PC-9 (cell line): ENCODE measurements around the gene RICTOR. TPM values are rescaled to one million over a fixed set of nuclear protein-coding genes. Genes with fewer than 3 reads are reported as not detected.

Experiments
- BruUV-seq: library from RNA; stranded (reverse); fragments of 400-500 nt; replicated peaks from 2 replicates; lab custom pipeline; 2021; lab: Mats Ljungman, UMichigan
- CTCF ChIA-PET: fragments of 300-600 bp; sonication (Branson Sonifier 250); formaldehyde crosslinking; loops from one replicate; lab custom pipeline; 2022; ENCODE audit warnings: antibody characterized with exemption; lab: Charles Lee
- POLR2A ChIA-PET: fragments of 300-600 bp; sonication (Branson Sonifier 250); formaldehyde crosslinking; loops from one replicate; lab custom pipeline; 2022; ENCODE audit warnings: antibody characterized with exemption; ENCODE audit not compliant: unreplicated experiment; lab: Charles Lee
- DNase-seq, 2 experiments: peaks; one replicate each; pipeline versions ENCODE4 v3.0.0 to v3.0.0-alpha.2; 2015 to 2022; ENCODE audit warnings: mixed read lengths in 1 of 2
- H2AFZ ChIP-seq: fragments of 200-600 bp; sonication (generic); 2 replicates; pipeline ENCODE4 v1.8.1; 2017; ENCODE audit warnings: antibody characterized with exemption
- H3F3A ChIP-seq: fragments of 200-600 bp; sonication (generic); 2 replicates; pipeline ENCODE4 v1.8.1; 2017; ENCODE audit warnings: antibody characterized with exemption, mild to moderate bottlenecking, low read depth; ENCODE audit not compliant: insufficient read depth
- H3K27ac ChIP-seq: fragments of 200-600 bp; sonication (generic); 2 replicates; pipeline ENCODE4 v1.6.1; 2016; ENCODE audit warnings: mixed run types
- H3K27me3 ChIP-seq: fragments of 200-600 bp; sonication (generic); 2 replicates; pipeline ENCODE4 v1.6.1; 2016; ENCODE audit warnings: low read depth, mixed run types; ENCODE audit not compliant: insufficient read depth
- H3K36me3 ChIP-seq: fragments of 200-600 bp; sonication (generic); 2 replicates; pipeline ENCODE4 v1.6.1; 2016; ENCODE audit warnings: low read depth, mixed run types
- H3K4me1 ChIP-seq: fragments of 200-600 bp; sonication (generic); replicated peaks from 2 replicates; pipeline ENCODE4 v1.6.1; 2016; ENCODE audit warnings: mixed run types; ENCODE audit not compliant: insufficient read depth
- H3K4me2 ChIP-seq: fragments of 200-600 bp; sonication (generic); 2 replicates; pipeline ENCODE4 v1.6.1; 2017; ENCODE audit warnings: mixed run types
- H3K4me3 ChIP-seq: fragments of 200-600 bp; sonication (generic); 2 replicates; pipeline ENCODE4 v1.6.1; 2016; ENCODE audit warnings: mixed run types
- H3K79me2 ChIP-seq: fragments of 200-600 bp; sonication (generic); 2 replicates; pipeline ENCODE4 v1.6.1; 2017; ENCODE audit warnings: low read depth, mixed run types
- H3K9me2 ChIP-seq: fragments of 200-600 bp; sonication (generic); 2 replicates; pipeline ENCODE4 v1.8.1; 2017; ENCODE audit warnings: mild to moderate bottlenecking; ENCODE audit not compliant: insufficient read depth
- H3K9me3 ChIP-seq: fragments of 200-600 bp; sonication (generic); 2 replicates; pipeline ENCODE4 v1.8.1; 2016; ENCODE audit warnings: low read depth; ENCODE audit not compliant: insufficient read depth
- H4K20me1 ChIP-seq: fragments of 200-600 bp; sonication (generic); 2 replicates; pipeline ENCODE4 v1.8.1; 2017; ENCODE audit not compliant: insufficient read depth
- CTCF ChIP-seq: fragments of 200-600 bp; sonication (generic); conservative IDR thresholded peaks from 2 replicates; pipeline ENCODE4 v1.6.1; 2017; ENCODE audit warnings: mixed run types, antibody characterized with exemption, mild to moderate bottlenecking, moderate library complexity
- EZH2 ChIP-seq: fragments of 200-600 bp; sonication (generic); IDR thresholded peaks from 2 replicates; pipeline ENCODE4 v1.8.0; 2017; ENCODE audit warnings: antibody characterized with exemption, low read depth
- intact Hi-C: fragments of 100-400 bp; cut with micrococcal nuclease; formaldehyde crosslinking; loops from one replicate; pipeline ENCODE4 v1.10.0; 2022; ENCODE audit not compliant: unreplicated experiment
- total RNA-seq: library from RNA; stranded (reverse); gene quantifications from 2 replicates; pipeline ENCODE4 v1.2.3, GENCODE V29; 2021

The RICTOR gene
- total RNA-seq, 1 experiment from 2014 or later = 103 TPM

GRCh38 chr5:39120052-39120420 lies 45.8 kb upstream of the RICTOR start:
- Histone ChIP-seq H3K4me1 (0 out of 2 replicates have a peak, but pooled peaks cover 16% of the 10 kb centered on the region), H3K79me2 (no peaks in the 10 kb centered on the region), H3K4me2 (no peak overlapping the region), H2AFZ (no peak overlapping the region), H4K20me1 (no peaks in the 10 kb centered on the region), H3K27ac (no peak overlapping the region), H3F3A (no peaks in the 10 kb centered on the region), H3K36me3 (no peaks in the 10 kb centered on the region), H3K4me3 (no peak overlapping the region), H3K9me2 (peaks cover 10% of the 10 kb centered on the region; the same call in 1 of the 2 replicates), H3K27me3 (no peaks in the 10 kb centered on the region), H3K9me3 (no peaks in the 10 kb centered on the region)
- POLR2A ChIA-PET = no interaction called here
- no TSS peak for BruUV-seq
- no peak for DNase-seq
- CTCF ChIA-PET = interaction anchor here (0.6 to 1.5 kb wide), 2 partner anchors 40 to 654 kb away, joined by 4 to 13 read pairs; no protein-coding TSS in a partner anchor
- TF ChIP-seq EZH2 (no peak), CTCF (no peak)
- intact Hi-C loops = no loop called here

- 0 out of 2 replicates have a peak, but pooled peaks cover 2% of the 10 kb centered on the region for H3K9me3 ChIP-seq
- intact Hi-C loops = no loop called here
- no TSS peak for BruUV-seq
- TF ChIP-seq CTCF = no peak
- no peak for TF ChIP-seq EZH2
- no peak overlapping the region for H3K4me2 ChIP-seq
- H3K4me1 ChIP-seq = 0 out of 2 replicates have a peak, but pooled peaks cover 16% of the 10 kb centered on the region
- no peaks in the 10 kb centered on the region for H3K79me2 ChIP-seq
- H3K27ac ChIP-seq = no peak overlapping the region
- H2AFZ ChIP-seq = no peak overlapping the region
- no peaks in the 10 kb centered on the region for H3F3A ChIP-seq
- ChIA-PET CTCF (interaction anchor here (1.5 kb wide), 1 partner anchor 39 kb away, joined by 13 read pairs; no protein-coding TSS in a partner anchor), POLR2A (interaction anchor here (0.5 kb wide), 1 partner anchor 721 kb away, joined by 5 read pairs; no protein-coding TSS in a partner anchor)
- no peaks in the 10 kb centered on the region for H3K27me3 ChIP-seq
- H3K4me3 ChIP-seq = no peak overlapping the region
- no peak for DNase-seq
- no peaks in the 10 kb centered on the region for H4K20me1 ChIP-seq
- H3K36me3 ChIP-seq = no peaks in the 10 kb centered on the region
- peaks cover 10% of the 10 kb centered on the region; the same call in 1 of the 2 replicates for H3K9me2 ChIP-seq
These were observed 45.3 kb upstream of the RICTOR start for GRCh38 chr5:39119404-39120051.

GRCh38 chr5:39118638-39119037 lies 44.4 kb upstream of the RICTOR start:
- Histone ChIP-seq H3K9me2 (peaks cover 10% of the 10 kb centered on the region; the same call in 1 of the 2 replicates), H3K27ac (no peak overlapping the region), H4K20me1 (no peaks in the 10 kb centered on the region), H3K4me2 (no peak overlapping the region), H3K27me3 (no peaks in the 10 kb centered on the region), H3F3A (no peaks in the 10 kb centered on the region), H3K79me2 (no peaks in the 10 kb centered on the region), H3K4me3 (no peak overlapping the region), H3K9me3 (0 out of 2 replicates have a peak, but pooled peaks cover 2% of the 10 kb centered on the region), H3K4me1 (0 out of 2 replicates have a peak, but pooled peaks cover 16% of the 10 kb centered on the region), H3K36me3 (no peaks in the 10 kb centered on the region), H2AFZ (no peak overlapping the region)
- no peak for DNase-seq
- CTCF ChIA-PET = interaction anchor here (0.5 to 0.6 kb wide), 2 partner anchors 112 to 679 kb away, joined by 3 to 4 read pairs; no protein-coding TSS in a partner anchor
- POLR2A ChIA-PET = no interaction called here
- BruUV-seq = no TSS peak
- TF ChIP-seq CTCF (no peak), EZH2 (no peak)
- intact Hi-C loops = no loop called here
